Forelimb muscle (tissue), 1 donor: ENCODE results near the gene EFHD1. TPM values are rescaled to one million over a fixed set of nuclear protein-coding genes. Genes with fewer than 3 reads are reported as not detected.
"Not testable (repeated sequence)": the region's sequence is repeated elsewhere in the genome, so short reads cannot be mapped to it uniquely, and the experiment has no call there.

Source experiments
- DNase-seq: peaks from one replicate; pipeline ENCODE4 v3.0.0-alpha.2; 2013; ENCODE audit warnings: low read depth
- polyA plus RNA-seq: library from polyadenylated mRNA; unstranded; fragments of 120-200 nt; gene quantifications from one replicate; pipeline ENCODE4 v1.2.1, GENCODE V29; 2013; ENCODE audit not compliant: insufficient read length

Gene EFHD1
- polyA plus RNA-seq, 1 donor, result 30.1 TPM

DNA sequence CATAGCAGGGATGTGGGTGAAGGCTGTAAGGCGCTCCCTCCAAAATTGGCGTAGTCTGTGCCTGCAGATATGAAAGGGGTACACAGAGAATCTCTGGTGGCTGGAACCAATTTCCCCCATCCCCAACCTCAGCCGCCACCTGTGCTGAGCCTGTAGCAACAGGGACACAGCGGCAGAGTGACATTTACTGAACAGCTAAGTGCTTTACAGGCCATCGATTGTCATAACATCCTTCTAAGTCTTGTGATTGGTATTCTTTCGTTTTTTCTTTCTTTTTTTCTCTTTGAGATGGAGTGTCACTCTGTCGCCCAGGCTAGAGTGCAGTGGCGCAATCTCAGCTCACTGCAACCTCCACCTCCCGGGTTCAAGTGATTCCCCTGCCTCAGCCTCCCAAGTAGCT, 12.2 kb upstream of the EFHD1 start:
- no peak for DNase-seq

DNA sequence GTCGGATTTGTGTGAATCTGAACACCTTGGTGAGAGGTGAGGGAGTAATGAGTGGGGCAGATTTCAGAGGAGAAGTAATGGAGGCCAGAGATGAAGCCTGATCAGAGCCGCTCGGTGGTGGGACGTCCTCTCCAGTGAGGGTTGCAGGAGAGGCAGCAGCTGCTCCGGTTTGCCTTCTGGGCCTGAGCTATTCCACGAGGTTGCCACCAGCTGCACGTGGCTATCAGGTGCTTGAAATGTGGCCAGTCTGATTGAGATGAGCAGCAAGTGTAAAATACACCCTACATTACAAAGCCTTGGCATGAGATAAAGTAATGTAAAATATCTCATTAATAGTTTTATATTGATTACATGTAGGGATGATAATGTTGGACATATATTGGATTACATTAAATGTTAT, 10.8 kb upstream of the EFHD1 start:
- no peak for DNase-seq

DNA sequence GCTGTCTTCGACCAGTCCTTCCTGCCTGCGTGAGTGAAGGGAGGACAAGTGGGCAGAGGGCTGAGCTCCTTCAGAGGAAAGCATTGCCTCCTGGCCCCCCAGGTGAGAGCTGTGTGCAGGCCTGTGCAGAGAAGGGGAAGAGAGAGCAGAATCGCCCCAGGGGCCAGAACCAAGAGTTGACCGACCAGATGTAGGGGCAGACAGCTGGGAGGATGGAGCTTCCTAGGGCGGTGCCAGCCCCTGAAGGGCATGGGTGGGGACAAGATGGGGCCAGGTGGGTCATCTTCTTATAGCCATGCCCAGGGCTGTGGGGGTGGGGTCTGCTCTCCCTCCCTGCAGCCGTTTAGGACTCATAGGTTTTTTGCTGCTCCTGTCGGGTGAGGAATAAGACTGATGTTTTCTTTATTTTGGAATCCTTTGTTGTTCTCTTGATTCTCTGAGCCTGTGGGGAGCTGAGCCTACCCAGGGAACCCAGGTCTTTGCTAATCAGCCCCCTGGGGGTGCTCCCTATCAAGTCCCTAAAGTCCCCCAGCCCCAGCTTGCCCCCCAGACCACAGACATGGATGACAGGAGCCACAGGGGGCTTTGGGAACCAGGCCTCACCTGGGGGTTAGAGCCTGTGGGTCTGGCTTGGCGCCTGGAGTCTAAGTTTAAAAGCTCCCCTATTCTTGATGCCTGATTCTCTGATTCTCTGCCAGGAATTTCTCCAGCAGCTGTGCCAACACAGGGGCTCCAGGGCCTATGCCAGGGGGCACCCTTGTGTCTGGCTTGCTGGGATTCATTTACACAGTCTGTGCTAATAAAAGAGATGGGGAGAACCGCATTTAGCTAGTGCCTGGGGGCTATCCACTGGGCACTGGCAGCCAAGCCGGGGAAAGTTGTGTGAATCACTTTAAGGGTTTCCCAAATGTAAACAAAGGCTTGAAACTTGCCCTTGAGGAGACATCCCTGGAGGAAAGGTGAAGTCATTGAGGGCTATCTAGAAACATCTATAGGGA, 9.3 kb upstream of the EFHD1 start:
- no peak for DNase-seq

DNA sequence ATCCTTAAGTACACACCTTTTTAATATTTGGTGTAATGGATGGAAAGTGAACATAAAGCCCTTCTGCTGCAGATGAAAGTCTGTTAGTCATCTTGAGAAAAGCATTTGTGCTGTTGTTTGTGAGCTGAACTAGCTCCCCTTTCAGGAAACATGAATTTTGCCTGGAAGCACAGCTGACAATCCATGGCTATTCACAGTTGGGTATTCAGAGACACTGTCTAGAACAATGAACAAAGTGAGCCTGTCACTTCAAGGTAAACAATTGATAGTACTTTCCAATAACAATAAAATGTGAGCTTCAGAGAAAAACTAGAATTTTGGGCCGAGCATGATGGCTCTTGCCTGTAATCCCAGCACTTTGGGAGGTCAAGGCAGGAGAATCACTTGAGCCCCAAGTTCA, 6.8 kb upstream of the EFHD1 start:
- no peak for DNase-seq

DNA sequence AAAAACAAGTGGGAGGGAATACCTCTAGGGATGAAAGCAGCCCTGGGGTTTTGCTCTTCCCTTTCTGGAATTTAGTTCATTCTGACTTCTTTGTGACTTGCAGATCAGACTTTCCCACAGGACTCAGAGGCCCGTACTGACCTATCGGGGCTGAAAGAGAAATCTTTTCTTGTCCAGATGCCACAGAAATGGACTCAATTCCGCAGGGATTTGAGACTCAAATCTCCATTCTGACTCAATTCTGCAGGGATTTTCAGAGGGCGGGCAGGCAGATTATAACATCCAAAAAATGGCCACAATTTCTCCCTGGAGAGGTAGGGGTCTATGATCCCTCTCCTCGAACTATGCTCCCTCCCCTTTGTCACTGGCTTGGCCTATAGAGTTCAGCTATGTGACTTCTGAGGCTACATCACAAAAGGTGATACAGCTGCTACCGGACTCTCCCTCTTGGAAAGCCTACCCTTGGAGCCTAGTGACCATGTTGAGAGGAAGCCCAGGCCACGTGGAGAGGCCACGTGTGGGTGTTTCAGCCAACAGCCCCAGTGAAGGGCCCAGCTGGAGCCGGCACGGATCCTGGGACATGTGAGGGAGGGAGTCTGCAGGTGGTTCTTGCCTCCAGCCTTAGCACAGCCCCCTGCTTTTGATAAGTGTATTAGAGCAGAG, 4.8 kb upstream of the EFHD1 start:
- DNase-seq, result no peak

DNA sequence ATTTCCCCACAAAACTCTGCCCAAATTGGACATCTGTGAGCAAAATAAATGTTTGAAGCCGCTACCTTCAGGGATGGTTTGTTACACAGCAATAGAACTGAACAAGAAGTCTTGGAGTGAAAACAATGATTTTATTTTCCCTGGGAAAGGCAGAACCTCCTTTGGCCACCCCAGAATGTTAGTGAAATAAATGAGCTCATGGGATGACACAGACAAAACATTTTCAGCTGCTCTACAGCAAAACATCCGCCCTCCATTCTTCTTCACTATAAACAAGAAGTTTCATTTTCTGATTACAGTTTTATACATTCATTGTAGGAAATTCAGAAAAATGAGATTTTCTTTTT, 4.3 kb upstream of the EFHD1 start:
- DNase-seq, result no peak

DNA sequence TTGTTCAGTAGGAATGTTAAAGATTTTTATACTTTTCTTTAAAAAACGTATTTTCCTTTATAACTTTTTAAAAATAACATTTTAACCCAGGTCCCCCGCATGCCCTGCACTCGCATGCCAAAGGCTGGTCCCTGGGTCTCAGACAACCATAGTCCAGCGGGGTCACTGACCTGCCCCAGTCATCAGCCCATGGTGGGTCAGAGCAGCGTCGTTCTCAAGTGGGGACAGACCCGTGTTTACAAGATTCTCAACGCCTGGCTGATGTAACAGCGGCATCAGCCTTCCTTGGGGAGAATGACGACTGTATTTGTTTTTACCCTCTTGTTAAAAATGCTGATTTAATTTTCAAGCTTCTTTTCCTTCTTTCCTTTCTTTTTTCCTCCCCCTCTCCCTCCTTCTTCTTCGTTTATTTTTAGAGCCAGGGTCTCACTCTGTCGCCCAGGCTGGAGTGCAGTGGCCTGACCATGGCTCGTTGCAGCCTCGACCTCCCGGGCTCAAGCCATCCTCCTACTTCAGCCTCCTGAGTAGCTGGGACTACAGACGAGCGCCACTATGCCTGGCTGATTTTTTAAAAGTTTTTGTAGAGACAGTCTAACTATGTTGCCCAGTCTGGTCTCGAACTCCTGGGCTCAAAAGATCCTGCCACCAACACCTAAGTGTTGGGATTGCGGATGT, 1.0 kb upstream of the EFHD1 start:
- no peak for DNase-seq

DNA sequence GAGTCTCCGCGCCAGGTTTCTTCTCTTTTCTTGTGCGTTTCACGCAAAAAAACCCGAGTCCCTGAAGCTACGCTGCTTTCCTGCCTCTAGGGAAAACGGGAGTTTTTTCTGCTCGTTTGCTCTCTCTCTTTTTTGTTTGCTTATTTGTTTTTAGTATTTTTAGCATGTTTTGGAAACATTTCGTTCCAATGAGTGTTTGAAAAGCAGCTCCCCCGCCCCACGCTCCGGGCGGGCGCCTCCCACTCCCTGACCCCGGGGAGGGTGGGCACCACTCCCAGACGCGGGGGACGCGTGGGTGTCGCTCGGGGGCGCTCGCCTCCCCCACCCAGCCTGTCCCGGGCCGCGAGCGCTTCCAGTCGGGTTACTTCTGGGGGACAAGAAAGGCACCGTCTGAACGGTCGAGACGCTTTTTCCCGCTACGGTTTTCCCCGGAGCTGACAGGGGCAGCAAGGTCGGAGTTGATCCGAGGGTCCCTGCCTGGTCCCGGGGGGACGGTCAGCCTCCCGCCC, 446 bp upstream of the EFHD1 start:
- no peak for DNase-seq

DNA sequence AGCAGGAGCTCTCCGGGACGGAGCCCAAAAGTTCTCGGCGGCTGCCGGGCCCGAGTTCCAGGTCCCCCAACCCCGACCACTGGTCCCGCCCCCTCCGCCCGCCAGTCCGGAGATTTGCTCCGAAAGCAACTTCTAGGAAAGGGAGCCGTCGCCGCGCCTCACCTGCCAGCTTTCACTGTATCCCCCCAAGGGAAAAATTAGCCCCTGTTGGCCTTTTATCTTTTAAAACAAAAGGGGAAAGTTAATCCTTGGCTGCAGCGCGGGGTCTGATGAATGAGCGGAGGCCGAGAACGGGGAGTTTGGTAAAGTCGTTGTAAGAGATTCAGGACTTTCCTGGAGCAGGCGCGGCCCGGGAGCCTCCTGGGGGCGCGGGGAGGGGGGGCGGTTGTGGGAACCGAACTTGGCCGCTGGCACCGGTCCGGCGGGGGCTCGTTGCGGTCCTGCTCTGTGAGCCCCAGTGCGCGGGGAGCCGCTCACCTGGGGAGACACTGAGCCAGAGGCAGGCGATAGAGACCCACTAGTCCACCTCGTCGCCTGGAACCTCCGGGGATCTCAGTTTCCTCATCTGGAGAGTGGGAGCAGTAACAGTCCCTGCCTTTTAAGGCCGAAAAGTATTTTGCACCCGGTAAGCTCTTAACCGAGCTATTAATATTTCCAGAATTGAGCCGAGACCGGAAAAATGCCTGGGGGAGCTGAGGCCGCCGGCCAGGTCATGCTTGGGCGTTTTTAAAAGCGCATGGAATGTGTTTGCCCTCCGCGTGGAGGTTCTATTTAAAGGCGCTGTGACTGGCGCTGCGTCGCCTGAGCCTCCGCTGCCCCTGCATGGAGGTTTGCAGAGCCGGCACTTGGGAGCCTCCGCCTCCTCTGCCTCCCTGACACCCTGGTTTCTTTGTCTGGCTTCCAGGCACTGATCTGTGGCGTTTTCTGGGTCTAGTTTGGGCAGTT, 1.1 kb downstream of the EFHD1 start:
- no peak for DNase-seq

DNA sequence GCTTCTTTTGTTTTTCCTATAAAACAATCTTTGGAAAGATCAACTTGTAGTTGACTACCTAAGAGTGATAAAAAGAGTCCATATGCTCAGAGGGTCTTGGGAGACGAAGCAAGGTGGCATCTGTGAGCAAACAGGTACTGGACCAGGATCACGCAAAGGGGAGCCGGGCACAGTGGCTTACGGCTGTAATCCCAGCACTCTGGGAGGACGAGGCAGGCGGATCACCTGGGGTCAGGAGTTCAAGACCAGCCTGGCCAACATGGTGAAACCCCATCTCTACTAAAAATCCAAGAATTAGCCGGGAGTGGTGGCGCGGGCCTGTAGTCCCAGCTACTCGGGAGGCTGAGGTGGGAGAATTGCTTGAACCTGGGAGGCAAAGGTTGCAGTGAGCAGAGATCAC, 2.0 kb downstream of the EFHD1 start:
- DNase-seq, result not testable (repeated sequence)

DNA sequence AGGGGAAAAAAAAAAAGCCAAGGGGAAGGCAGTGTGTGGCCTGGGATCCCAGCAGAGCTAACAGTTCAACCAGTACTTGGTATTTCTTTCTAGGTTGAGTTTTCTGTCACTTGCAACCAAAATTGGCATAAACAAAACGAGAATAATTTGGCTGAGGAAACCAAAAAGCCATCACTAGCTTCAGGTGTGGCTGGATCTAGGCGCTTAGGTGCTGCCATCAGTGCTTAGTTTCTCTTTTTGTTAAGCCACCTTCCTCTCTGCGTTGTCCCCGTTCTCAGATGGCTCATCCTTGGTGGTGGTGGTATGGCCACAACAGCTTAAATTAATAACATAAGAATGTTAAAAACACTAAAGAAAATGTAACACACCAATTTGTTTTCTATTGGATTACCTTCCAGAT, 2.4 kb downstream of the EFHD1 start:
- DNase-seq, result no peak

DNA sequence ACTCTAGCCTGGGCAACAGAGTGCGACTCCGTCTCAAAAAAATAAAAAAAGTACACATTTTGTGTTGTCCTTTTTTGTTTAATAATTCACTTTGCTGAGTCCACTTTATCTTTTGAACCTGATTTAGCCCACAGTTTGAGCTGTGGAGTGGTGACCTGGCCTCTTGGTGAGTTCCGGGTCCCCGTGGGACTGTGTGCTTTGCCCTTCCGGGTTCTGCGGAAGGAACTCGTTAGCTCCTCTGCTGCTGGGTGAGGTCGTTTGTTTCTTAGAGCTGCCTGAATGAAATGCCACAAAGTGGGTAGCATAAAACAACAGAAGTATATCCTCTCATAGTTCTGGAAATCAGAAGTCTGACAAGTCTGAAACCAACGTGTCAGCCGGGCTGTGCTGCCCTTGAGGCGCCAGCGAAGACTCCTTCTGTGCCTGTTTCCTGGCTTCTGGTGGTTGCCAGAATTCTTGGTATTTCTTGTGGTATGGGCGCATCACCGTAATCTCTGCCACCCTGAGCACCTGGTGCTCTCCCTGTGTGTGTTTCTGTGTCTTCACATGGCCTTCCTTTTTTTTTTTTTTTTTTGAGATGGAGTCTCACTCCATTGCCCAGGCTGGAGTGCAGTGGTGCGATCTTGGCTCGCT, 3.5 kb downstream of the EFHD1 start:
- no peak for DNase-seq

DNA sequence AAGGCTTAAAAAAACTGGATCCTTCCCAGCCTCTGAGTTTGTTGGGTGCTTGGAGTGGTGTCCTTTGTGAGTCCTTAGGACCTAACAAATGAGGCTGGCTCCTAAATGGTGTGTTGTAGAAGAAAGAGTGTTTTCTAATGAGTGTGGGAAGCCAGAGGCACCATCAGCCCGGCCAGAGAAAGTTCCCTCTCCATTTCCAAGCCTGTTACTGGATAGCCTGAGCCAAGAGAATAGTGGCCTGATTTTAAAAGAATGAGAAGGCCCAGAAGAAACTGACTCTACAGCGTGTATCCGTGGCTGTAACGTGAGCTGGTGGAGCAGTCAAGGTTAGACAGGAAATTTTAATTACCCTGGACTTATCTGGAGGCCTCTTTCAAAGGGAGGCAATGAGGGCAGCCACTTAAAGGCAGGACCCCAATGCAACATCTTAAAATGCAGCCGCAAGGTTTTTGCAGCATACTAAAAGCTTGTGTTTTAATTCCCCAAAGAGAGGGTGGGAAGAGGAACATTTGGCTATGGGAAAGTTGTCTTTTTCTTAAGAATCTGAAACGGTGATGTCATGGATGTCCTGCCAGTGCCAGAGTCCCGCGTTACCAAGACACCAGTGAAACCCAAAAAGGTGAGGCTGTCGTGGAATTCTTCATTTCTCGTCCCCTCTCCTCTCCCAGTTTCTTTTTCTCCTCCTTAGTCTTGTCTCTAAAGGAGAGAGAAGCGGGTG, 4.6 kb downstream of the EFHD1 start:
- DNase-seq, result peak; percentile 31

DNA sequence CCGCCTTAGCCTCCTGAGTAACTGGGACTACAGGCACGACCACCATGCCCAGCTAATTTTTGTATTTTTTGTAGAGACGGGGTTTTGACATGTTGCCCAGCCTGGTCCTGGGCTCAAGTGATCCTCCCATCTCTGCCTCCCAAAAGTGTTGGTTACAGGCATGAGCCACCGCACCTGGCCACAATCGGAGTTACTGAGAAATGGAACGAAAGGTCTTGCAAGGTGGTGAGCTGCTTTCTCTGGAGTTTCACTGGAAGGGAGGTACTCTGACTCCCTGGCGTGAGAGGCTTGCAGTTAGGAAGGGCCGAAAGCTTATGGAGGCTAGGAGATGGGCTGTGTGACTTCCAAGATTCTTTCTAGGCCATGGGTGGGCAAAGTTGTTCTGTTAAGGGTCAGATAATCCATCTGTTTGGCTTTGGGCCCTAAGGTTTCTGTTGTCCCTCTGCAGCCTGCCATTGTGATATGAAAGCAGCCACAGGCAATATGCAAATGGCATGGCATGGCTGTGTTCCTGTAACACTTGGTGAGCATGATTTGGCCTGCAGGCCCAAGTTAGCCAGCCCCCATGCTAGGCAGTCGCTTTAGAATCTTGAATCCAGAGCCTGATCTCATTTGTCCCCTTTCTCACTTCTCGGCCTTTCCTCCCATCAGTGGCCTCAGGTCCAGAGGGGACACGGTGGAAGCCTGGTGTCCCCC, 7.9 kb downstream of the EFHD1 start:
- no peak for DNase-seq

DNA sequence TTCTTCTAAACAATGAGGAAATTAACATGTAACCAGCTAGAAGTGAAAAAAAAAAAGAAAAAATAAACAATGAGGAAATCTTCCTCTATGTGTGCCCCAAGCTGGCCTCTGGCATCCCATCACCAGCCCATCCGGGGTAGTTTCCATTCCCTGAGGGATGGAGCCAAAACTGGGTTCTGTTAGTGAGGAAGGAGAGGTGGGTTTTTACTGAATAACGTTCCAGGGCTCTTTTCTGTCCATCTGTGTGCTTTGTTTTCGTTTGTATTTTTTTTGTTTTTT, 9.7 kb downstream of the EFHD1 start:
- no peak for DNase-seq

DNA sequence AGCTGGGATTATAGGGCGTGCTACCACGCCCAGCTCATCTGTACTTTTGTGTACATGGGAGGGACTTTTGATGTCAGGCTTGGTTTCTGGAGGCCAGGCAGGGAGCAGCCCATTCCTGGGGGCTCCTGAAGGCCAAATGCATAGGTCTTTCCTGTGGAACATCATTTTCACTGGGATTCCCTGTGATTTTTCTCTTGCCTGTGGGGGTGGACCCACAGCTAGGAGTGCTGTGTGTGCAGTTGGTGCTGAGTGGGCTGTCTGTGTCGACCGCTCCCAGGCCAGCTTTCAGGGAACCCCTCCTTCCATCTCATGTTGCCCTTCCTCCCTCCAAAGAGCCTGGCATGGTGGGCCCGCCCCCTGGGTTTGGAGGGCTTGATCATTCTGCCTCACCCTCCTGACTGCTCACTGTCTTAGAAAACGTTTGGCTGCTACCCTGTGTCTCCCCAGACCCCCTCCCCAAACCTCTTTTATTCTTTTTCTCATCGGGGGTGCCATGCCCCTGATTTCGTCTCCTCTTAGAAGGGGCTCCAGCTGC, 10.5 kb downstream of the EFHD1 start:
- no peak for DNase-seq

DNA sequence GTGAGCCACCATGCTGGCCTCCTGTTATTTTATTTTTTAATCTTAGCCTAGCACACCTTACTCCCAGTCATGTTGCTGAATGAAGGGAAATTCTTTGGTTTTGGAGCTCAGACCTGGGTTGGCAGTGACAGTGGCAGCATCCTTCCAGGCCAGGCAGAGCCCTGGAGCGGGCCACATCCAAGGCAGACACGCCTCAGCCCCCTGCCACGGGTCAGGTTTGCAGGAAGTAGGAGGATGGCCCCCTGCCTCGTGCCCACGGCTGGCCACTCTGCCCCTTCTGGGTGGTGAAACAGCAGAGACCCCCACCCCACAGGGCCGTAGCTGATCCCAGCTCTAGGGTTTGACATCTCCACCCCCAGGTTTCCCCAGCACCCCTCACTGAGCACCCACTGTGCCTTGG, 11.7 kb downstream of the EFHD1 start:
- no peak for DNase-seq

DNA sequence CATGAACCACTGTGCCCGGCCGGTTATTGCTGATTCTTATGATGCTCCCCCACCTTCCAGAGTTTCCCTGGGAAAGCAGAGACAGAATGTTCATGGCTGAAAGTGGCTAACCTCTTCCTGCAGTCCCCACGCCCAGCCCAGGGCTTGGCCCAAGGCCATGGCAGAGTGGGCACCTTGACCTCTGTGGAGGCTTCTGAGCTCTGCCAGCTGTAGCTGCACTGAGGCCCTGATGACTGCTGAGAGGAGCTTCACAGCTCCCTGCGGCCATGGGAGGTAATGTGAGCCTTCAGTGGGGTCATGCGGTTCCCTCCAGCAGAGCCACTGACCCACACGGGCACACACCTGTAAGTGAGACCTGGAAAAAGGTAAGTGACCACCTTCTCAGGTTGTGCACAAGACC, 13.3 kb downstream of the EFHD1 start:
- DNase-seq, result no peak

DNA sequence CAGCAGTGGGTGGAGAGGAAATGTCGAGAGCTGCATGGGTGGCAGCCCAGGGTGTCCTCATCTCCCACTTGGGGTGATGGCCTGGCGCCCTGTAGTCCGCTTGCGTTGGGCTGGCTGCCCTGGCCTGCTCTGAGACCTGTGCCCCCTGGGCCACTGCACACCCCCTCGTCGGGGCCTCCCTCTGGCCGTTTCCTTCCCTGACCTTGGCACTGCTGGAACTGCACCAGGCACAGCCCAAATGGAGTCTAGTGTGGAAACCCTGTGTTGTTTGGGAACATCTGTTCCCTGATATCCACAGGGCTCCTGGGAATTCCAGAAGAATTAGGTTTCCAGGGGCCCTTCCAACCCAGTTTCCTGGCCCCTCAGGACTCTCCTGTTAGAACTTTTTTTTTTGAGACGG, 13.9 kb downstream of the EFHD1 start:
- DNase-seq, result no peak

DNA sequence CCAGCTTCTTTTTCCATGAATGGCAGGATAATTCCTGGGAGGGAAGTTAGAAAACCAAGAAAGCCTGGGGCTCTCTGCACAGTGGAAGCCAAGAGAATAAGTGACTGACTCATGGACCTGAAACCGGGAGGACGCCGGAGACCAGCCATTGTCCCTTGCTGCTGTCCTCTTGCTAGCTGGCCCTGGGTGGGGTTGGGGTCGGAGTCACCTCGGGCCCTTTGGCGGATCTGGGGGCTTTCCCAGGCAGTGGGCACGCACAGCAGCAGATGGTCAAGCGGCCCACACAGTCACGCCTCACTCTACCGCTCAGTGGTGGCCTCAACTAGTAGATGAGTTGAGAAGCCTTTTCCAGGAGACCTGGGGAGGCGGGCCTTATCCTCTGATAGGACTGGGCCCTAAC, 15.6 kb downstream of the EFHD1 start:
- DNase-seq, result no peak
